Measurements from ENCODE around the gene SNX3. TPM values are rescaled to one million over a fixed set of nuclear protein-coding genes. Genes with fewer than 3 reads are reported as not detected.

Gene SNX3
- total and polyA plus RNA-seq, 7 donors: 165 to 348 (median 204) TPM

GRCh38 chr6:108161724-108162282 is 99.0 kb downstream of the SNX3 start:
- DNase-seq (no peak), ATAC-seq (no peak)
- intact Hi-C loops (cut with DNase I): no loop called here
- no peak overlapping the region for H3K27ac ChIP-seq
- H3K9me3 ChIP-seq: no peaks in the 10 kb centered on the region
- TF ChIP-seq CTCF (IDR thresholded peaks at IDR 0.05): no peak
- peaks cover 8 to 100% (median 56%) of the 10 kb centered on the region in 3 donors for H3K27me3 ChIP-seq (ENCODE audit: insufficient read depth in 3 of 3, low read length in 2 of 3)
- peaks cover 39% of the 10 kb centered on the region for H3K4me1 ChIP-seq
- no peak overlapping the region for H3K4me3 ChIP-seq
- H3K36me3 ChIP-seq (ENCODE audit: insufficient read depth in 1 of 2, low read depth in 1 of 2): no peaks in the 10 kb centered on the region
- WGBS, 3 donors: 7 to 14% (median 9%) methylated on average over 3 of the region's 3 CpGs

Other genes with a start within 250 kb of the SNX3 start
- 10 to 100 TPM; 21.6 to 29.6 (median 24.1) TPM for gene OSTM1, start 186.3 kb downstream of the SNX3 start, total RNA-seq
- 10 to 100 TPM; 15.6 to 29.8 (median 22.2) TPM for gene OSTM1, start 186.3 kb downstream of the SNX3 start, polyA plus RNA-seq
- not detected for gene NR2E1, start 95.0 kb downstream of the SNX3 start, total RNA-seq
- gene NR2E1, start 95.0 kb downstream of the SNX3 start, polyA plus RNA-seq: under 1 TPM in 1 of 3 donors, not detected in 2; 0.01 TPM
- gene AFG1L, start 34.0 kb upstream of the SNX3 start, total RNA-seq: 10 to 100 TPM in 1 of 4 donors, 1 to 10 TPM in 3; 5.4 to 10.4 (median 6.6) TPM
- gene AFG1L, start 34.0 kb upstream of the SNX3 start, polyA plus RNA-seq: 1 to 10 TPM; 2.4 to 3.3 (median 2.5) TPM

Data from psoas muscle (tissue), 8 donors.